Measurements from ENCODE around the gene MPIG6B. TPM values are rescaled to one million over a fixed set of nuclear protein-coding genes. Genes with fewer than 3 reads are reported as not detected.

Gene MPIG6B
- total RNA-seq, 1 donor from 2014 or later: not detected

GRCh38 chr6:31692886-31693285, 30.3 kb upstream of the MPIG6B start:
- Histone ChIP-seq H3K4me1 (no peaks in the 10 kb centered on the region), H3K4me3 (no peak overlapping the region), H2AFZ (replicated peaks) (no peak overlapping the region), H3K79me2 (ENCODE audit: low read depth) (no peaks in the 10 kb centered on the region), H3K36me3 (no peaks in the 10 kb centered on the region), H3K9ac (no peak overlapping the region), H3F3A (ENCODE audit: low read depth) (no peaks in the 10 kb centered on the region), H3K9me3 (ENCODE audit: low read depth) (no peaks in the 10 kb centered on the region), H3K27me3 (no peaks in the 10 kb centered on the region), H3K27ac (no peak overlapping the region), H4K20me1 (ENCODE audit: low read depth) (peaks cover 3% of the 10 kb centered on the region), H3K4me2 (no peak overlapping the region)
- DNase-seq (ENCODE audit: low spot score): no peak
- no peaks in the 10 kb centered on the region for H3K9me3 Mint-ChIP-seq
- TF ChIP-seq EZH2 (IDR thresholded peaks at IDR 0.05) (no peak), EZH2phosphoT487 (IDR thresholded peaks at IDR 0.05) (no peak), CTCF (IDR thresholded peaks at IDR 0.05) (no peak)
- H3K27me3 Mint-ChIP-seq (ENCODE audit: insufficient read depth, low read depth): no peaks in the 10 kb centered on the region
- no peak overlapping the region for H3K4me3 Mint-ChIP-seq
- H3K4me1 Mint-ChIP-seq: peaks cover 2% of the 10 kb centered on the region
- H3K36me3 Mint-ChIP-seq: peaks cover 32% of the 10 kb centered on the region
- no peak overlapping the region for H3K27ac Mint-ChIP-seq

- Histone ChIP-seq H3F3A (ENCODE audit: low read depth) (no peaks in the 10 kb centered on the region), H3K27me3 (no peaks in the 10 kb centered on the region), H3K79me2 (ENCODE audit: low read depth) (no peaks in the 10 kb centered on the region), H3K4me1 (no peaks in the 10 kb centered on the region), H3K4me3 (no peak overlapping the region), H3K9ac (no peak overlapping the region), H3K4me2 (no peak overlapping the region), H4K20me1 (ENCODE audit: low read depth) (peaks cover 3% of the 10 kb centered on the region), H3K36me3 (no peaks in the 10 kb centered on the region), H3K27ac (no peak overlapping the region), H2AFZ (replicated peaks) (no peak overlapping the region), H3K9me3 (ENCODE audit: low read depth) (no peaks in the 10 kb centered on the region)
- Mint-ChIP-seq H3K4me1 (no peaks in the 10 kb centered on the region), H3K27ac (no peak overlapping the region), H3K27me3 (ENCODE audit: insufficient read depth, low read depth) (no peaks in the 10 kb centered on the region), H3K9me3 (no peaks in the 10 kb centered on the region), H3K4me3 (no peak overlapping the region), H3K36me3 (peaks cover 32% of the 10 kb centered on the region)
- TF ChIP-seq CTCF (IDR thresholded peaks at IDR 0.05) (no peak), EZH2phosphoT487 (IDR thresholded peaks at IDR 0.05) (no peak), EZH2 (IDR thresholded peaks at IDR 0.05) (no peak)
- no peak for DNase-seq (ENCODE audit: low spot score)
Observed at GRCh38 chr6:31693535-31693934, 29.6 kb upstream of the MPIG6B start.

GRCh38 chr6:31697555-31697954, 25.6 kb upstream of the MPIG6B start:
- Histone ChIP-seq H3F3A (ENCODE audit: low read depth) (no peaks in the 10 kb centered on the region), H3K9ac (no peak overlapping the region), H3K4me1 (no peaks in the 10 kb centered on the region), H3K9me3 (ENCODE audit: low read depth) (no peaks in the 10 kb centered on the region), H3K4me3 (no peak overlapping the region), H3K27ac (no peak overlapping the region), H3K4me2 (no peak overlapping the region), H3K79me2 (ENCODE audit: low read depth) (peaks cover 31% of the 10 kb centered on the region), H3K36me3 (no peaks in the 10 kb centered on the region), H3K27me3 (no peaks in the 10 kb centered on the region), H2AFZ (replicated peaks) (no peak overlapping the region), H4K20me1 (ENCODE audit: low read depth) (no peaks in the 10 kb centered on the region)
- H3K36me3 Mint-ChIP-seq: peaks cover 18% of the 10 kb centered on the region
- no peak overlapping the region for H3K4me3 Mint-ChIP-seq
- DNase-seq (ENCODE audit: low spot score): no peak
- no peak for TF ChIP-seq EZH2phosphoT487 (IDR thresholded peaks at IDR 0.05)
- no peak for TF ChIP-seq CTCF (IDR thresholded peaks at IDR 0.05)
- TF ChIP-seq EZH2 (IDR thresholded peaks at IDR 0.05): no peak
- peaks cover 16% of the 10 kb centered on the region for H3K4me1 Mint-ChIP-seq
- H3K9me3 Mint-ChIP-seq: no peaks in the 10 kb centered on the region
- no peaks in the 10 kb centered on the region for H3K27me3 Mint-ChIP-seq (ENCODE audit: insufficient read depth, low read depth)
- H3K27ac Mint-ChIP-seq: no peak overlapping the region

Data from neural progenitor cell (in vitro differentiated cells).